Heart left ventricle (tissue), 13 donors: Measurements from ENCODE around the gene LUC7L.

ENCODE experiments used
- POLR2A ChIP-seq, 2 donors: fragments of 450-650 bp; IDR thresholded peaks; one replicate each; pipeline ENCODE4 v1.6.1; 2017; ENCODE audit warnings: antibody characterized with exemption in 2 of 2, mild to moderate bottlenecking in 2 of 2, moderate library complexity in 2 of 2
- TF ChIP-seq, protein P1 (sequence below), 12 donors: fragments of 200-600 bp; sonication (generic) in 4 of 12; IDR thresholded peaks; one replicate each; pipeline versions ENCODE4 v1.5.0 to v1.8.0; 2018 to 2022; ENCODE audit warnings: antibody characterized with exemption in 12 of 12, mild to moderate bottlenecking in 5 of 12
- donor health status: ischemic (EF 13 %, LVEDD 7.1; RV severe dilation, severe dysfunction).
- donor health status: DM: no; HTN: yes; CAD: no.
- donor health status: DM: no; HTN: no; CAD: no.
- donor health status: ischemic (EF 25% LVEDD 6.9; RV normal size, moderate dysfunction).
- donor health status: ischemic (EF 25% LVEDD 5.7; RV mildly dilated, moderate dysfunction).
- donor health status: ischemic (EF 35%, LVEDD 5.7; RV mildly dilated, moderate dysfunction).
- donor health status: nonischemic (EF 11% LVEDD 7.7; RV severe dilation, severe dysfunction).
- donor health status: DM: yes; HTN: yes; CAD: no.
- donor health status: PGD.
- donor health status: ischemic (EF 29% LVEDD 5.4; RV normal size, mild dysfunction).
- donor health status: nonischemic (EF 23%, LVEDD 6.1; RV moderate dilation, normal function).

- TF ChIP-seq, protein P1, sequence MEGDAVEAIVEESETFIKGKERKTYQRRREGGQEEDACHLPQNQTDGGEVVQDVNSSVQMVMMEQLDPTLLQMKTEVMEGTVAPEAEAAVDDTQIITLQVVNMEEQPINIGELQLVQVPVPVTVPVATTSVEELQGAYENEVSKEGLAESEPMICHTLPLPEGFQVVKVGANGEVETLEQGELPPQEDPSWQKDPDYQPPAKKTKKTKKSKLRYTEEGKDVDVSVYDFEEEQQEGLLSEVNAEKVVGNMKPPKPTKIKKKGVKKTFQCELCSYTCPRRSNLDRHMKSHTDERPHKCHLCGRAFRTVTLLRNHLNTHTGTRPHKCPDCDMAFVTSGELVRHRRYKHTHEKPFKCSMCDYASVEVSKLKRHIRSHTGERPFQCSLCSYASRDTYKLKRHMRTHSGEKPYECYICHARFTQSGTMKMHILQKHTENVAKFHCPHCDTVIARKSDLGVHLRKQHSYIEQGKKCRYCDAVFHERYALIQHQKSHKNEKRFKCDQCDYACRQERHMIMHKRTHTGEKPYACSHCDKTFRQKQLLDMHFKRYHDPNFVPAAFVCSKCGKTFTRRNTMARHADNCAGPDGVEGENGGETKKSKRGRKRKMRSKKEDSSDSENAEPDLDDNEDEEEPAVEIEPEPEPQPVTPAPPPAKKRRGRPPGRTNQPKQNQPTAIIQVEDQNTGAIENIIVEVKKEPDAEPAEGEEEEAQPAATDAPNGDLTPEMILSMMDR (IDR thresholded peaks at IDR 0.05), result peak; percentile 90 to 98 (median 94)
- TF ChIP-seq POLR2A (IDR thresholded peaks at IDR 0.05), result no peak
Measured at GRCh38 chr16:181565-182021, 47.7 kb downstream of the LUC7L start.
